PC-3 (cell line): ENCODE measurements around the gene CAV1. TPM values are rescaled to one million over a fixed set of nuclear protein-coding genes. Genes with fewer than 3 reads are reported as not detected.

Experiments used
- ATAC-seq: fragments of 200-7000 bp; cut with Tn5 transposase; 2 replicates; pipeline ENCODE4 v1.9.1; 2020; ENCODE audit warnings: mild to moderate bottlenecking, moderate library complexity
- BruUV-seq: library from RNA; stranded (reverse); fragments of 400-500 nt; replicated peaks from 2 replicates; lab custom pipeline; 2021; lab: Mats Ljungman, UMichigan
- CTCF ChIA-PET: fragments of 300-600 bp; sonication (Branson Sonifier 250); formaldehyde crosslinking; loops from one replicate; lab custom pipeline; 2022; ENCODE audit warnings: antibody characterized with exemption; lab: Charles Lee
- POLR2A ChIA-PET: fragments of 300-600 bp; sonication (Branson Sonifier 250); formaldehyde crosslinking; loops from one replicate; lab custom pipeline; 2022; ENCODE audit warnings: antibody characterized with exemption; ENCODE audit not compliant: unreplicated experiment; lab: Charles Lee
- DNase-seq: peaks from one replicate; pipeline ENCODE4 v3.0.0-alpha.2; 2015
- H2AFZ ChIP-seq: fragments of 300-600 bp; sonication (generic); 2 replicates; pipeline ENCODE4 v1.6.0; 2016; ENCODE audit warnings: antibody characterized with exemption, low read length
- H3F3A ChIP-seq: fragments of 300-600 bp; sonication (generic); one replicate; pipeline ENCODE4 v1.6.0; 2017; ENCODE audit warnings: antibody characterized with exemption, low read length, control low read depth, mild to moderate bottlenecking; ENCODE audit not compliant: unreplicated experiment
- H3K27ac ChIP-seq: fragments of 300-600 bp; sonication (generic); 2 replicates; pipeline ENCODE4 v1.5.1; 2016; ENCODE audit warnings: mild to moderate bottlenecking, low read length
- H3K27me3 ChIP-seq: fragments of 300-600 bp; sonication (generic); 2 replicates; pipeline ENCODE4 v1.6.1; 2016; ENCODE audit warnings: low read length, mixed read lengths
- H3K36me3 ChIP-seq: fragments of 300-600 bp; sonication (generic); 2 replicates; pipeline ENCODE4 v1.6.1; 2016; ENCODE audit warnings: low read depth, mixed run types, low read length, mixed read lengths
- H3K4me1 ChIP-seq: fragments of 300-600 bp; sonication (generic); 2 replicates; pipeline ENCODE4 v1.5.1; 2016; ENCODE audit warnings: low read length; ENCODE audit not compliant: insufficient read depth
- H3K4me2 ChIP-seq: fragments of 300-600 bp; sonication (generic); 2 replicates; pipeline ENCODE4 v1.6.0; 2016; ENCODE audit warnings: low read length
- H3K4me3 ChIP-seq: fragments of 300-600 bp; sonication (generic); 2 replicates; pipeline ENCODE4 v1.5.1; 2016; ENCODE audit warnings: mild to moderate bottlenecking, low read length, mixed read lengths
- H3K79me2 ChIP-seq: fragments of 300-600 bp; sonication (generic); 2 replicates; pipeline ENCODE4 v1.6.1; 2017; ENCODE audit warnings: low read length, mixed read lengths
- H3K9ac ChIP-seq: fragments of 300-600 bp; sonication (generic); 2 replicates; pipeline ENCODE4 v1.6.0; 2016; ENCODE audit warnings: mild to moderate bottlenecking, low read length
- H3K9me2 ChIP-seq: fragments of 300-600 bp; sonication (generic); replicated peaks from 2 replicates; pipeline ENCODE4 v1.6.1; 2016; ENCODE audit warnings: mixed run types, low read length, mixed read lengths
- H3K9me3 ChIP-seq: fragments of 300-600 bp; sonication (generic); 2 replicates; pipeline ENCODE4 v1.6.1; 2016; ENCODE audit warnings: low read length, mixed read lengths
- H4K20me1 ChIP-seq: fragments of 300-600 bp; sonication (generic); 2 replicates; pipeline ENCODE4 v1.6.1; 2016; ENCODE audit warnings: low read length, mixed read lengths
- CTCF ChIP-seq: fragments of 300-600 bp; sonication (generic); conservative IDR thresholded peaks from 2 replicates; pipeline ENCODE4 v1.5.1; 2017; ENCODE audit warnings: antibody characterized with exemption, low read depth, mild to moderate bottlenecking, low read length
- EZH2 ChIP-seq: fragments of 300-600 bp; sonication (generic); IDR thresholded peaks from one replicate; pipeline ENCODE4 v1.6.1; 2017; ENCODE audit warnings: antibody characterized with exemption, mild to moderate bottlenecking, low read length; ENCODE audit not compliant: unreplicated experiment
- EZH2phosphoT487 ChIP-seq: fragments of 300-600 bp; sonication (generic); IDR thresholded peaks from 2 replicates; pipeline ENCODE4 v1.6.1; 2018; ENCODE audit warnings: mild to moderate bottlenecking, antibody characterized with exemption, low read length, borderline replicate concordance
- intact Hi-C: fragments of 100-400 bp; cut with micrococcal nuclease; formaldehyde crosslinking; loops from 2 replicates; pipeline ENCODE4 v1.9.0; 2023
- total RNA-seq: library from RNA; depleted of rRNA; stranded (reverse); fragments of >200 nt; gene quantifications from 2 replicates; pipeline ENCODE4 v1.2.3, GENCODE V29; 2014

The CAV1 gene
- total RNA-seq, 1 experiment from 2014 or later, result 284 TPM

- Histone ChIP-seq H4K20me1 (no peaks in the 10 kb centered on the region), H3K4me1 (peaks cover 34% of the 10 kb centered on the region), H3K27me3 (no peaks in the 10 kb centered on the region), H3K9me2 (no peaks in the 10 kb centered on the region), H2AFZ (peak overlapping the region; percentile 63), H3K9ac (peak overlapping the region; percentile 18; the same call in 1 of the 2 replicates), H3K4me3 (peak overlapping the region; percentile 56), H3K9me3 (no peaks in the 10 kb centered on the region), H3K4me2 (peak overlapping the region; percentile 81), H3K27ac (peak overlapping the region; percentile 79), H3K79me2 (no peaks in the 10 kb centered on the region; the same call in 1 of the 2 replicates), H3F3A (peaks cover 16% of the 10 kb centered on the region), H3K36me3 (peaks cover 19% of the 10 kb centered on the region)
- intact Hi-C loops, result loop anchor here (1.0 kb wide), 1 partner anchor 10 kb away; no protein-coding TSS in a partner anchor
- DNase-seq, result peak; percentile 93
- TF ChIP-seq EZH2phosphoT487, result no peak
- TF ChIP-seq CTCF, result no peak
- TF ChIP-seq EZH2, result no peak
- BruUV-seq, result TSS peak; percentile 92
- ATAC-seq, result peak; percentile 83
- ChIA-PET POLR2A (interaction anchor here (0.6 to 1.3 kb wide), 2 partner anchors 15 to 240 kb away, joined by 4 read pairs; no protein-coding TSS in a partner anchor), CTCF (interaction anchor here (0.6 to 1.8 kb wide), 2 partner anchors 15 to 71 kb away, joined by 3 to 9 read pairs; no protein-coding TSS in a partner anchor)
Observed at GRCh38 chr7:116511552-116512519, 13.0 kb upstream of the CAV1 start.

DNA sequence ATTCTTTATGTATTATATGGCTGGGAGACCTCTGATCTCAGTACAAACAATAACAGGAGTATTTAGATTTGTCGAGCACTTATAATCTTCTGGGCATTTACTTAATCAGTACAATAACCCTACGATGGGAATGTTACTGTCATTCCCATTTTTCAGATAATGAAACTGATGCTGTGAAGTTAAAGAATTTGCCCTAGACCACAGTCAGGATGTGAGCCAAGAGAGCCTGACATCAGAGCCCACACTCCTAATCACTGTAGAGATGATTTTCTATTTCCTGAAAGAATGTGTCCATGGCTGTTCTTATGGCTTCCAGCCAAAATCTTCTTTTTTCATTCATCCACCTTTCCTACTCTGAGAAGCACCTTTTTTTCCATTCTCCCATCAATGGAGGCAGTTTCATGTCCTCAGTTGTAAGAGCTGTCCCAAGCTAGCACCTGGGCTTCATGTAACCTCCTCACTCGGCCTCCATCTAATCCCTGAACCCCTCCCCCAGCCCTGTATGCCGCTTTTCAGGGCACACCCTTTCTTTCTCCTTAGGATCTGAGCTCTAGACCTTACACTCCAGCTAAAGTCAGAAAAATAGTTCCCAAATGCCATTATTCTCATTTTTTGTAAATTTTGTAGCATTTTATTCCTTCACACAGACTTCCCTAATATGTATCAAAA is 12.2 kb upstream of the CAV1 start:
- H3K9ac ChIP-seq, result 0 out of 2 replicates have a peak overlapping the region, but pooled peaks have one; percentile 14
- BruUV-seq, result TSS peak; percentile 72
- no peaks in the 10 kb centered on the region; the same call in 1 of the 2 replicates for H3K79me2 ChIP-seq
- ATAC-seq, result peak; percentile 8
- intact Hi-C loops, result loop anchor here (1.0 kb wide), 1 partner anchor 10 kb away; no protein-coding TSS in a partner anchor
- H3F3A ChIP-seq, result peaks cover 16% of the 10 kb centered on the region
- H3K4me1 ChIP-seq, result peaks cover 34% of the 10 kb centered on the region
- no peaks in the 10 kb centered on the region for H3K9me2 ChIP-seq
- peak; percentile 44 for DNase-seq
- H3K4me3 ChIP-seq, result peak overlapping the region; percentile 56
- H2AFZ ChIP-seq, result peak overlapping the region; percentile 63
- TF ChIP-seq EZH2 (no peak), EZH2phosphoT487 (no peak), CTCF (no peak)
- H4K20me1 ChIP-seq, result no peaks in the 10 kb centered on the region
- CTCF ChIA-PET, result interaction anchor here (1.8 kb wide), 1 partner anchor 14 kb away, joined by 9 read pairs; no protein-coding TSS in a partner anchor
- POLR2A ChIA-PET, result interaction anchor here (0.6 to 1.3 kb wide), 2 partner anchors 13 to 14 kb away, joined by 4 to 5 read pairs; partner anchors contain the start of gene CAV2
- H3K27ac ChIP-seq, result peak overlapping the region; percentile 79
- H3K27me3 ChIP-seq, result no peaks in the 10 kb centered on the region
- peaks cover 14% of the 10 kb centered on the region; the same call in 1 of the 2 replicates for H3K36me3 ChIP-seq
- peak overlapping the region; percentile 81 for H3K4me2 ChIP-seq
- no peaks in the 10 kb centered on the region for H3K9me3 ChIP-seq
